Urinary bladder (tissue), 4 donors: Measurements from ENCODE around the gene MED7. TPM values are rescaled to one million over a fixed set of nuclear protein-coding genes. Genes with fewer than 3 reads are reported as not detected.

Experiments
- DNase-seq: peaks from one replicate; pipeline ENCODE4 v3.0.0-alpha.2; 2015; ENCODE audit errors: extremely low spot score
- H3K27ac ChIP-seq: one replicate; pipeline ENCODE4 v1.5.1; 2013; ENCODE audit warnings: low read depth, mild to moderate bottlenecking, moderate library complexity
- H3K36me3 ChIP-seq: one replicate; pipeline ENCODE4 v1.6.1; 2013; ENCODE audit warnings: mild to moderate bottlenecking, moderate library complexity; ENCODE audit not compliant: insufficient read depth
- H3K4me1 ChIP-seq: one replicate; pipeline ENCODE4 v1.6.1; 2013; ENCODE audit warnings: mild to moderate bottlenecking, moderate library complexity; ENCODE audit not compliant: insufficient read depth
- H3K4me3 ChIP-seq: one replicate; pipeline ENCODE4 v1.5.1; 2013; ENCODE audit warnings: low read depth, low read length
- WGBS: extraction: QIAGEN DNeasy Blood & Tissue Kit; methylation state at CpG from one replicate; pipeline ENCODE4 v1.1.7; 2013; 5-methylcytosine and 5-hydroxymethylcytosine counted together
- polyA plus RNA-seq: library from polyadenylated mRNA; stranded (reverse); fragments of 200-250 nt; gene quantifications from one replicate; pipeline ENCODE4 v1.2.3, GENCODE V29; 2013
- total RNA-seq: library from RNA; depleted of rRNA; stranded (reverse); fragments of >200 nt; gene quantifications from one replicate; pipeline ENCODE4 v1.2.3, GENCODE V29; 2014
- donor health status: healthy with polysubstance abuse.
- donor health status: healthy.

Gene MED7
- total and polyA plus RNA-seq, 2 donors: 12.7 to 20.3 TPM

GRCh38 chr5:157107508-157107907 is 35.2 kb downstream of the MED7 start:
- Histone ChIP-seq H3K4me3 (no peak overlapping the region), H3K27ac (no peak overlapping the region), H3K4me1 (no peaks in the 10 kb centered on the region), H3K36me3 (no peaks in the 10 kb centered on the region)
- DNase-seq: no peak
- WGBS: 63% methylated on average over 3 of the region's 3 CpGs

GRCh38 chr5:157106630-157107461 is 35.8 kb downstream of the MED7 start:
- Histone ChIP-seq H3K36me3 (no peaks in the 10 kb centered on the region), H3K4me1 (no peaks in the 10 kb centered on the region), H3K4me3 (no peak overlapping the region), H3K27ac (no peak overlapping the region)
- WGBS: 82% methylated on average over 14 of the region's 14 CpGs
- DNase-seq: no peak

GRCh38 chr5:157100140-157100679 is 42.5 kb downstream of the MED7 start:
- Histone ChIP-seq H3K36me3 (no peaks in the 10 kb centered on the region), H3K4me1 (no peaks in the 10 kb centered on the region), H3K27ac (no peak overlapping the region), H3K4me3 (no peak overlapping the region)
- 71% methylated on average over 2 of the region's 2 CpGs for WGBS
- DNase-seq: no peak

GRCh38 chr5:157088342-157088990 is 54.2 kb downstream of the MED7 start:
- no peaks in the 10 kb centered on the region for H3K36me3 ChIP-seq
- no peak for DNase-seq
- WGBS: 73% methylated on average over 3 of the region's 3 CpGs
- no peaks in the 10 kb centered on the region for H3K4me1 ChIP-seq
- H3K27ac ChIP-seq: no peak overlapping the region
- H3K4me3 ChIP-seq: no peak overlapping the region

Other genes with a start within 250 kb of the MED7 start
- gene TIMD4, start 179.6 kb downstream of the MED7 start, total RNA-seq: 1.7 TPM
- gene TIMD4, start 179.6 kb downstream of the MED7 start, polyA plus RNA-seq: 0.19 TPM
- 0.90 TPM for gene HAVCR1, start 83.7 kb downstream of the MED7 start, total RNA-seq
- 0.08 TPM for gene HAVCR1, start 83.7 kb downstream of the MED7 start, polyA plus RNA-seq
- 8.7 TPM for gene HAVCR2, start 33.8 kb downstream of the MED7 start, total RNA-seq
- 3.8 TPM for gene HAVCR2, start 33.8 kb downstream of the MED7 start, polyA plus RNA-seq
- gene GARIN3, start 23.4 kb upstream of the MED7 start, total RNA-seq: not detected
- not detected for gene GARIN3, start 23.4 kb upstream of the MED7 start, polyA plus RNA-seq
- gene ITK, start 38.0 kb upstream of the MED7 start, total RNA-seq: 1.1 TPM
- 1.6 TPM for gene ITK, start 38.0 kb upstream of the MED7 start, polyA plus RNA-seq
- gene CYFIP2, start 123.3 kb upstream of the MED7 start, total RNA-seq: 43.7 TPM
- 64.7 TPM for gene CYFIP2, start 123.3 kb upstream of the MED7 start, polyA plus RNA-seq